Tibial artery (tissue), 4 donors: ENCODE results near the gene N4BP2L2.
A peak's percentile ranks its signal among the peaks of the same experiment; 100 is the strongest.

ENCODE experiments used
- DNase-seq, 2 donors: peaks; one replicate each; pipeline ENCODE4 v3.0.0-alpha.2; 2019
- H3K27ac ChIP-seq, 2 donors: fragments of 200-600 bp; sonication (generic) in 1 of 2; 1 replicate in 1 of 2; 2 replicates in 1 of 2; pipeline ENCODE4 v1.5.1; 2018 to 2019; ENCODE audit warnings: mild to moderate bottlenecking in 1 of 2
- H3K27me3 ChIP-seq, 2 donors: fragments of 200-600 bp; sonication (generic) in 1 of 2; one replicate each; pipeline versions ENCODE4 v1.5.1 to v1.6.0; 2016 to 2019
- H3K36me3 ChIP-seq, 3 donors: fragments of 200-600 bp; sonication (generic) in 2 of 3; one replicate each; pipeline ENCODE4 v1.5.1; 2016 to 2019; ENCODE audit warnings: mild to moderate bottlenecking in 2 of 3
- H3K4me1 ChIP-seq, 4 donors: fragments of 200-600 bp; sonication (generic) in 2 of 4; 1 replicate in 3 of 4; 2 replicates in 1 of 4; pipeline ENCODE4 v1.5.1; 2016 to 2019
- H3K4me3 ChIP-seq, 2 donors: fragments of 200-600 bp; sonication (generic) in 1 of 2; 1 replicate in 1 of 2; 2 replicates in 1 of 2; pipeline ENCODE4 v1.5.1; 2018 to 2019; ENCODE audit warnings: mild to moderate bottlenecking in 2 of 2
- H3K9me3 ChIP-seq, 3 donors: fragments of 200-600 bp; sonication (generic) in 1 of 3; one replicate each; pipeline ENCODE4 v1.5.1; 2016 to 2019
- intact Hi-C: fragments of 100-400 bp; cut with DNase I; formaldehyde crosslinking; loops from one replicate; pipeline ENCODE4 v1.15.0; 2023; ENCODE audit warnings: low total_unique reads
- TF ChIP-seq, protein P1 (sequence below), 2 experiments: fragments of 200-600 bp in 1 of 2; fragments of 450-650 bp in 1 of 2; IDR thresholded peaks; one replicate each; pipeline ENCODE4 v1.5.1; 2017 to 2019; ENCODE audit warnings: antibody characterized with exemption in 2 of 2, mild to moderate bottlenecking in 1 of 2, moderate library complexity in 1 of 2

N4BP2L2 gene

DNA sequence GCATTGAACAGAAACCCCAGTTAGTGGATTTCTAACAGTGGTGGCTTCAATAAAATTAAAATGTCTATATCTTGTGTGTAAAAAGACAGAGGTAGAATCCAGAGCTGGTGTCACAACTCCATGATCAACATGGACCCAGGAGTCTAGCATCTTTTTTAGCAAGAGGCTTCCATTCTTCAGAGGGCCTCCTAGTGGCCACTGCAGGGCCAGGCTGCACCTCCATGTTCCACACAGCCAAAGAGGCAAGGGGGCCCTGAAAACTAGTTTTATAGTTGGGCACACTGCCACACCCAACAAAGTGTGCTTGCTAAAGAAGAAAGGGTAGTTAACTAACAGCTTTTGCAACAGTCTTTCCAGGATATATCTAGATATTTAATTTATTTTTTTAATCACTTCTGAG, 123.6 kb downstream of the N4BP2L2 start:
- intact Hi-C loops: no loop called here
- H3K4me3 ChIP-seq: no peak overlapping the region
- no peak for DNase-seq
- TF ChIP-seq, protein P1, sequence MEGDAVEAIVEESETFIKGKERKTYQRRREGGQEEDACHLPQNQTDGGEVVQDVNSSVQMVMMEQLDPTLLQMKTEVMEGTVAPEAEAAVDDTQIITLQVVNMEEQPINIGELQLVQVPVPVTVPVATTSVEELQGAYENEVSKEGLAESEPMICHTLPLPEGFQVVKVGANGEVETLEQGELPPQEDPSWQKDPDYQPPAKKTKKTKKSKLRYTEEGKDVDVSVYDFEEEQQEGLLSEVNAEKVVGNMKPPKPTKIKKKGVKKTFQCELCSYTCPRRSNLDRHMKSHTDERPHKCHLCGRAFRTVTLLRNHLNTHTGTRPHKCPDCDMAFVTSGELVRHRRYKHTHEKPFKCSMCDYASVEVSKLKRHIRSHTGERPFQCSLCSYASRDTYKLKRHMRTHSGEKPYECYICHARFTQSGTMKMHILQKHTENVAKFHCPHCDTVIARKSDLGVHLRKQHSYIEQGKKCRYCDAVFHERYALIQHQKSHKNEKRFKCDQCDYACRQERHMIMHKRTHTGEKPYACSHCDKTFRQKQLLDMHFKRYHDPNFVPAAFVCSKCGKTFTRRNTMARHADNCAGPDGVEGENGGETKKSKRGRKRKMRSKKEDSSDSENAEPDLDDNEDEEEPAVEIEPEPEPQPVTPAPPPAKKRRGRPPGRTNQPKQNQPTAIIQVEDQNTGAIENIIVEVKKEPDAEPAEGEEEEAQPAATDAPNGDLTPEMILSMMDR (IDR thresholded peaks at IDR 0.05): no peak
- H3K27me3 ChIP-seq: no peaks in the 10 kb centered on the region
- H3K9me3 ChIP-seq: no peaks in the 10 kb centered on the region
- no peaks in the 10 kb centered on the region for H3K4me1 ChIP-seq
- H3K27ac ChIP-seq: no peak overlapping the region
- peaks cover 0 to 10% (median 6%) of the 10 kb centered on the region in 3 donors for H3K36me3 ChIP-seq

DNA sequence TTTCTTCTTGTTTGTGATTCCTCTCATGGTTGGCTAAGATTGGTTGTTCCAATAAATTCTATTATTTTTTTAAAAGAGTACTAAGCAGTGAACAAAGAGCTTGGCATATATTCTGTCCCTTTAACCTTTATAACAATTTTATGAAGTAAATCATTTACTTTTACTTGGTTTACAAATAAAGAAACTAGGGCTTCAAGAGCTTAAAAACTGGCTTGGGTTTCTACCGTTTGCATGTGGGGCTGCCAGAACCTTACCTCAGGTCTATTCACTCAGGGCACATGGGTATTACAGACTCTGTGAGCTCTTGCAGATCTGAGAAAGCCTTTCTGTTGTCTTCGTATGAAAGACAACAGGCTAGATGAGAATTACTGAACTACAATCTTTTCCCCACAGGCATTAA, 124.0 kb downstream of the N4BP2L2 start:
- Histone ChIP-seq H3K36me3 (peaks cover 0 to 5% (median 2%) of the 10 kb centered on the region in 3 donors), H3K27me3 (no peaks in the 10 kb centered on the region), H3K4me1 (no peaks in the 10 kb centered on the region), H3K9me3 (no peaks in the 10 kb centered on the region), H3K4me3 (no peak overlapping the region), H3K27ac (no peak overlapping the region)
- intact Hi-C loops: no loop called here
- TF ChIP-seq, protein P1 (IDR thresholded peaks at IDR 0.05): no peak
- no peak for DNase-seq

DNA sequence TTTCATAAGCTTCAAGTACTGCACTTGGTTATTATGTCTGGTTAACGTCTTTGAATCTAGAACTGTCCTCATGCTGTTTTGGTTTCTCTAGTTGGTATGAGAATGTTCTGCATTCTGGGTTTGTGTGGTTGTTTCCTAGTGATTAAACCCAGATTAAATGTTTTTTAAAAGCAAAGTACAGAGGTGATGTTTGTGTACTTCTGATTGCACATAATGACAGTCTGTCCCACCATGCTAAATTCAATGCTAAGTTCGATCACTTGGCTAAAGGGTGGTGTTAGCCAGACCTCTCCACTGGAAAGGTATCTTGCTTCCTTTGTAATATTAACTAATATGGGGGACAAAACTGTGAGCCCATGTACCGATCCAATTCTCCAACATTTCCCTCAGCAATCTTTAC, 125.3 kb downstream of the N4BP2L2 start:
- TF ChIP-seq, protein P1 (IDR thresholded peaks at IDR 0.05): no peak
- no peak overlapping the region for H3K27ac ChIP-seq
- peaks cover 0 to 3% (median 0%) of the 10 kb centered on the region in 3 donors for H3K36me3 ChIP-seq
- H3K4me1 ChIP-seq: no peaks in the 10 kb centered on the region
- H3K4me3 ChIP-seq: no peak overlapping the region
- H3K9me3 ChIP-seq: no peaks in the 10 kb centered on the region
- no peak for DNase-seq
- intact Hi-C loops: no loop called here
- no peaks in the 10 kb centered on the region for H3K27me3 ChIP-seq

DNA sequence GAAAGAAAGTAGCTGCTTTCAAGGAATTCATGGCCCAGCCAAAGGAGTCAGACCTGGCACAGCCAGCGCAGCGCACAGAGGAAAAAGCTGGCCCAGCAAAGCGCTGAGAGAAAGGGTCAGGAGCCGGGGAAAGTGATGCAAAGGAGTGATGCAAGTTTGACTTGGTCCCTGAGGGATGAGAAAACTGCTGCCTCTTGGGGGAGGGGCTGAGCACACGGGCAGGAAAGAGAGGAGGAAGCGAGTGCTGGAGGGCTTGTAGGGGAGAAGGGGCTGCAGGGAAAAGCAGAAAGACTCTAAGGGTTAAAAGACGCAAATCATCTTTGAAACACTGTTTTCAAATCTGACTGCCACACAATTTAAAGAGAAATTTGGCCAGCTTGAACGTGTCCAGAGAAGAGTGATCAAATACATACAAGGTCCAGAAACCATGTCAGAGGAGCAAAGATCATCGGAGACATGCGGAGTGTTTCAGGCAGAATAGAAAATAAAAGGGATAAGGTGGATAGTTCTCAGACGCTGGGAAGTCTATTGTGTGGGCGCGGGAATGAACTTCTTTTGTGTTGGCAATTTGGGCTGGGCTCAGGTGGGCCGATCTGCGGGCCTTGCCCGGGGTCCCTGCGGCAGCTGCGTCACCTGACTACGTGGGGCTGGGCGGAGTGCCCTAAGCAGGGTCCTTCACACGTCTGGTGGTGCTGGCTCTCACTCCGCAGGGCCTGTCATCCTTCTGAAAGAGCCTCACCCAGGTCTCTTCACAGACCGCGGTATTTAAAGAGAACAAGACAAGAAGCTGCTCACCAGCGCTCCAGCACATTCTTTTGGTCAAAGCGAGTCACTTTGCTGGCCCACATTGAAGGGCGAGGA, 128.8 kb downstream of the N4BP2L2 start:
- Histone ChIP-seq H3K9me3 (no peaks in the 10 kb centered on the region), H3K36me3 (peaks cover 6 to 22% (median 21%) of the 10 kb centered on the region in 3 donors), H3K27ac (peak overlapping the region; percentile 1 to 3), H3K27me3 (no peaks in the 10 kb centered on the region), H3K4me3 (no peak overlapping the region), H3K4me1 (no peaks in the 10 kb centered on the region)
- TF ChIP-seq, protein P1 (IDR thresholded peaks at IDR 0.05): no peak
- intact Hi-C loops: no loop called here
- DNase-seq: peak; percentile 52 to 72

DNA sequence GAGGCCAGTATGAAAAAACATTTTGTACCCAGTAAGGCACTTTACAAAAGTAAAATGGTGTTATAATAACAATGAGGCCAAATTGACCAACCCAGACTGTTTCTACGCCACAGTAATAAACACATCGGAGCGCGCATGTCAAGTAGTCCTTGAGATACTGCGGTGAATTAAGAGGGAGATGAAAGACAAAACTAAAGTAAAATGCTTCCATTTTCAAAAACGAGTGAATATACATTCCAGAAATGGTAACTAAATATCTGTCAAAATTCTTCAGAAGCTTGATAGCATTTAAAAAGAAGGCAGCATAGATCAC, 129.6 kb downstream of the N4BP2L2 start:
- TF ChIP-seq, protein P1 (IDR thresholded peaks at IDR 0.05): no peak
- Histone ChIP-seq H3K27ac (no peak overlapping the region), H3K9me3 (no peaks in the 10 kb centered on the region), H3K27me3 (no peaks in the 10 kb centered on the region), H3K4me3 (no peak overlapping the region), H3K36me3 (peaks cover 6 to 30% (median 25%) of the 10 kb centered on the region in 3 donors), H3K4me1 (no peaks in the 10 kb centered on the region)
- intact Hi-C loops: no loop called here
- no peak for DNase-seq
